ENCODE measurements around the gene ARMC8. TPM values are rescaled to one million over a fixed set of nuclear protein-coding genes. Genes with fewer than 3 reads are reported as not detected.
A peak's percentile ranks its signal among the peaks of the same experiment; 100 is the strongest.

Gene ARMC8
- total and polyA plus RNA-seq, 4 donors, result 8.4 to 53.6 (median 22.8) TPM

DNA sequence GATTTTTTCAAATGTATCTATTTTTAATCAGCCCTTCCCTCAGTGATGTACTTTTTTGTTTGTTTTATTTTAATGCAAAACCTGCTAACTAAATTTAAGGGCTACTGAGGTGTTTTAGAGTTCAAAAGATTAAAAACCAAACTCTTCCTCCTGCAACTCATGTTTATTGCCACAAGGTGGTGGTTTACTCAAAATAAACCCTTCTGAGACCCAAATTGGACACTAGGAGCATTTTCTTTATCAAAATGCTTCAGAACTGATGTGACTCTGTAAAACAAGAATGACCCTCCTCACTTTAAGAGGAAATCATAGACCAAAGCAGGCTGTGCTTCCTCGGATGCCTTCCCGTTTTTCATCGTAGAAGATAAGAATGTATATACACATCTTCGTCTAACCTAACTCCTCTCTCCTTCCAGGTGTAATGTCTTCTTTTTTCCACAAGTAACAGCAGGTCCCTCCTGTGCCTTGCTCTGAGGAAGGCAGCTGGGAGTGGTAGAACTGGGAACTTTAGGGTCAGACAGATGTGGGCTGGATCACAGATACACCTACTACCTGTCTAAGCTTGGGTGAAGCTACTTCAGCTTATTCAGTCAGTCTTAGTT, 145.5 kb downstream of the ARMC8 start:
- Histone ChIP-seq H3K27me3 (ENCODE audit: control insufficient read depth in 4 of 4, insufficient read depth in 4 of 4, low read length in 3 of 4) (no peaks in the 10 kb centered on the region), H3K4me1 (ENCODE audit: control insufficient read depth in 4 of 4, insufficient read depth in 4 of 4, low read length in 3 of 4) (peaks cover 2 to 10% (median 5%) of the 10 kb centered on the region in 4 donors), H3K9ac (ENCODE audit: low read depth in 1 of 2, low read length in 2 of 2) (no peak overlapping the region), H3K36me3 (ENCODE audit: control insufficient read depth in 4 of 4, insufficient read depth in 3 of 4, low read depth in 1 of 4, low read length in 3 of 4) (no peaks in the 10 kb centered on the region), H3K4me3 (ENCODE audit: low read depth in 1 of 3, low read length in 3 of 3) (no peak overlapping the region), H3K9me3 (ENCODE audit: control insufficient read depth in 4 of 4, low read length in 3 of 4) (no peaks in the 10 kb centered on the region), H3K27ac (ENCODE audit: low read depth in 1 of 2, low read length in 2 of 2) (no peak overlapping the region)
- no peak for DNase-seq (ENCODE audit: low spot score)
- TF ChIP-seq, protein P1, sequence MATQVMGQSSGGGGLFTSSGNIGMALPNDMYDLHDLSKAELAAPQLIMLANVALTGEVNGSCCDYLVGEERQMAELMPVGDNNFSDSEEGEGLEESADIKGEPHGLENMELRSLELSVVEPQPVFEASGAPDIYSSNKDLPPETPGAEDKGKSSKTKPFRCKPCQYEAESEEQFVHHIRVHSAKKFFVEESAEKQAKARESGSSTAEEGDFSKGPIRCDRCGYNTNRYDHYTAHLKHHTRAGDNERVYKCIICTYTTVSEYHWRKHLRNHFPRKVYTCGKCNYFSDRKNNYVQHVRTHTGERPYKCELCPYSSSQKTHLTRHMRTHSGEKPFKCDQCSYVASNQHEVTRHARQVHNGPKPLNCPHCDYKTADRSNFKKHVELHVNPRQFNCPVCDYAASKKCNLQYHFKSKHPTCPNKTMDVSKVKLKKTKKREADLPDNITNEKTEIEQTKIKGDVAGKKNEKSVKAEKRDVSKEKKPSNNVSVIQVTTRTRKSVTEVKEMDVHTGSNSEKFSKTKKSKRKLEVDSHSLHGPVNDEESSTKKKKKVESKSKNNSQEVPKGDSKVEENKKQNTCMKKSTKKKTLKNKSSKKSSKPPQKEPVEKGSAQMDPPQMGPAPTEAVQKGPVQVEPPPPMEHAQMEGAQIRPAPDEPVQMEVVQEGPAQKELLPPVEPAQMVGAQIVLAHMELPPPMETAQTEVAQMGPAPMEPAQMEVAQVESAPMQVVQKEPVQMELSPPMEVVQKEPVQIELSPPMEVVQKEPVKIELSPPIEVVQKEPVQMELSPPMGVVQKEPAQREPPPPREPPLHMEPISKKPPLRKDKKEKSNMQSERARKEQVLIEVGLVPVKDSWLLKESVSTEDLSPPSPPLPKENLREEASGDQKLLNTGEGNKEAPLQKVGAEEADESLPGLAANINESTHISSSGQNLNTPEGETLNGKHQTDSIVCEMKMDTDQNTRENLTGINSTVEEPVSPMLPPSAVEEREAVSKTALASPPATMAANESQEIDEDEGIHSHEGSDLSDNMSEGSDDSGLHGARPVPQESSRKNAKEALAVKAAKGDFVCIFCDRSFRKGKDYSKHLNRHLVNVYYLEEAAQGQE (IDR thresholded peaks at IDR 0.05), result no peak
- TF ChIP-seq NR2F2 (IDR thresholded peaks at IDR 0.05), result no peak
- TF ChIP-seq SP1 (IDR thresholded peaks at IDR 0.05), result no peak
- no peak for TF ChIP-seq FOXA2 (IDR thresholded peaks at IDR 0.05)
- no peak for TF ChIP-seq HNF4A (conservative IDR thresholded peaks at IDR 0.05)
- TF ChIP-seq, protein P2, sequence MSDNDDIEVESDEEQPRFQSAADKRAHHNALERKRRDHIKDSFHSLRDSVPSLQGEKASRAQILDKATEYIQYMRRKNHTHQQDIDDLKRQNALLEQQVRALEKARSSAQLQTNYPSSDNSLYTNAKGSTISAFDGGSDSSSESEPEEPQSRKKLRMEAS (IDR thresholded peaks at IDR 0.05), result no peak
- TF ChIP-seq CTCF (IDR thresholded peaks at IDR 0.05; ENCODE audit: low read depth, low read length, missing input control), result peak; percentile 76
- no peak for TF ChIP-seq FOXA1 (IDR thresholded peaks at IDR 0.05)
- no peak for TF ChIP-seq RXRA (IDR thresholded peaks at IDR 0.05)
- peak; percentile 88 for TF ChIP-seq RAD21 (IDR thresholded peaks at IDR 0.05)
- no peak for TF ChIP-seq YY1 (IDR thresholded peaks at IDR 0.05)
- no peak for TF ChIP-seq ZBTB33 (IDR thresholded peaks at IDR 0.05)
- 34% methylated on average over 4 of the region's 4 CpGs for WGBS

- Histone ChIP-seq H3K9ac (ENCODE audit: low read depth in 1 of 2, low read length in 2 of 2) (no peak overlapping the region), H3K4me3 (ENCODE audit: low read depth in 1 of 3, low read length in 3 of 3) (no peak overlapping the region), H3K27ac (ENCODE audit: low read depth in 1 of 2, low read length in 2 of 2) (no peak overlapping the region), H3K27me3 (ENCODE audit: control insufficient read depth in 4 of 4, insufficient read depth in 4 of 4, low read length in 3 of 4) (no peaks in the 10 kb centered on the region), H3K36me3 (ENCODE audit: control insufficient read depth in 4 of 4, insufficient read depth in 3 of 4, low read depth in 1 of 4, low read length in 3 of 4) (no peaks in the 10 kb centered on the region), H3K9me3 (ENCODE audit: control insufficient read depth in 4 of 4, low read length in 3 of 4) (no peaks in the 10 kb centered on the region), H3K4me1 (ENCODE audit: control insufficient read depth in 4 of 4, insufficient read depth in 4 of 4, low read length in 3 of 4) (peaks cover 0 to 3% (median 1%) of the 10 kb centered on the region in 4 donors)
- WGBS, result 80% methylated on average over 4 of the region's 4 CpGs
- TF ChIP-seq NR2F2 (IDR thresholded peaks at IDR 0.05), result no peak
- TF ChIP-seq TAF1 (conservative IDR thresholded peaks at IDR 0.05), result no peak
- TF ChIP-seq FOXA2 (IDR thresholded peaks at IDR 0.05), result no peak
- TF ChIP-seq, protein P2 (IDR thresholded peaks at IDR 0.05), result no peak
- no peak for TF ChIP-seq CTCF (IDR thresholded peaks at IDR 0.05; ENCODE audit: low read depth, low read length, missing input control)
- no peak for TF ChIP-seq RAD21 (IDR thresholded peaks at IDR 0.05)
- TF ChIP-seq JUND (IDR thresholded peaks at IDR 0.05), result no peak
- no peak for TF ChIP-seq EGR1 (IDR thresholded peaks at IDR 0.05; ENCODE audit: low read depth in 2 of 2)
- no peak for TF ChIP-seq ATF3 (IDR thresholded peaks at IDR 0.05)
- no peak for TF ChIP-seq YY1 (IDR thresholded peaks at IDR 0.05)
- TF ChIP-seq HNF4G (IDR thresholded peaks at IDR 0.05), result no peak
- no peak for TF ChIP-seq FOXA1 (IDR thresholded peaks at IDR 0.05)
- TF ChIP-seq SP1 (IDR thresholded peaks at IDR 0.05), result no peak
- DNase-seq (ENCODE audit: low spot score), result no peak
These were observed 147.5 kb downstream of the ARMC8 start for GRCh38 chr3:138334608-138335007.

Data from liver (tissue), 9 donors.